NCI-H1048 (cell line): ENCODE measurements around the gene GPX5.

ENCODE experiments used
- DNase-seq: peaks from one replicate; lab custom pipeline; 2025; lab: John Stamatoyannopoulos, UW

The GPX5 gene

DNA sequence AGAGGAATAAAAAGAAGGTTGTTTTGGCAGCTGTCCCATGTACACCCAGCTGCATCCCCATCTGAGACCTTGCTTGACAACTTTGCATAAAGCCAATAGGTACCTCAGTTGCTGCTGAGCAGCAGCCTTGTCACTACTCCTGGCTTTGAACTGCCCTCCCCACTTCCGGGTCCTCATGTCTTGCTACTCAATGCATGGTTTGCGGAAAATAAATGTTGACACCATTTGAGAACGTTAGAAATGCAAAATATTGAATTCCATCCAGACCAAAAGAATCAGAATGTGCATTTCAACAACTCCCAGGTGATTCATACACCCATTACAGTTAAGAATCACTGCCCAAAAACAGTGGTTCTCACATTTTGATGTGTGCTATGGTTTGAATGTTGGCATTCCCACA, 32.9 kb downstream of the GPX5 start:
- no peak for DNase-seq

DNA sequence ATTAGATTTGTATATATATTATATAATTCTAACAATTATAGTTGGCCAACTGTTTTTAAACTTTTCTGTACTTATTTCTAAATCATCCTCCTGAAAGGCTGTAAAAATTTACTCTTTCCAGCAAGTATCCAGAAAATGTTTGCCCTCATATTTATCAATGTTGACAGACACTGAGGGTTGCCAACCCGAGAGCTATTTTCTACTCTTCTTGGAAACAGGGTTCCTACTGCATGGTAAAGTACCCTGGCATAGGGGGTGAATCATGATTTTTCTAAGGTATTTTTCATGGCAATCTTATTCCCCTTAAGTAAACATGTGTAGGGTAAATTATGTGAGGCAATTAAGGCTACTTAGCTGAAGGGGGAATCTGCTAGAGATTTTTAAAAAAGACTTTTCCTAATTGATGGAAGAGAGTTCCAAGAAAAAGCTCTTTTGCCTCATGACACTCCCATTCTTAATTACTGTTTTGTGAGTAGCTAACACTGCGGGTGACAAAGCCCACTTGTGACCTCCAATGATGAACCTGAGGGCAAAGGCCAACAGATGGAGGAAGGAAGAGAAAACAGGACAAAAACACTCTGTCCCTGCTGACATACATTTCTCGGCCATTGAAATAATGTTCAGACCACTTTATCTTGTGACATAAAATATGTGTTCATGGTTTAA, 37.9 kb downstream of the GPX5 start:
- DNase-seq, result no peak

DNA sequence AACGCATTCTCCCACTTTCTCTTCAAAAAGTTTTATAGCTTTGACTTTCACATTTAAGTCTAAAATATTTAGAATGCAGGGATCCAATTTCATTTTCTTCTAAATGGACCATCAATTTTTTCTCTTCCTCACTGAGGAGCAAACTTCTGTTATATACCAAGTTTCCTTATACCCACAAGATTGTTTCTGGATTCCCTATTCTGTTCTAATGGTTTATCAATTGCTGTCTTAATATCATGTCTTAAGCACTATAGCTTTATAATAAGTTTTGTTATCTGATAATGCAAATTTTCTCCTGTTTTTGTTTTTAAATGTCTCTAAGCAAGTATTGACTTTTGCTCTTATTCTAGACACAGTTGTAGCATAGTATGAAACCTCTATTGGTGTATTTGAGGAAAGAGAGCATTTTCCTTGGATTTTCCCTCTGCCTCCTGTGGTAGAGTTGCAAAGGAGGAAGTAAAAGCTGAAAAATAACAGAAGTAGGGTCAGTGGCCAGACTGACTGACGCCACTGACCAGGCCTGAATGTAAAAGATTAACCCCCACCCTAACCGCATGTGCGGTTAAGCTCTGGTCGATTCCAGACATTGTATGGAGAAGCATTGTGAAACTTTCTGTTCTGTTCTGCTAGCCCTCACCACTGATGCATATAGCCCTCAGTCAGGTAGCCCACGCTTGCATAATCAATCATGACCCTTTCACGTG, 40.3 kb downstream of the GPX5 start:
- no peak for DNase-seq

DNA sequence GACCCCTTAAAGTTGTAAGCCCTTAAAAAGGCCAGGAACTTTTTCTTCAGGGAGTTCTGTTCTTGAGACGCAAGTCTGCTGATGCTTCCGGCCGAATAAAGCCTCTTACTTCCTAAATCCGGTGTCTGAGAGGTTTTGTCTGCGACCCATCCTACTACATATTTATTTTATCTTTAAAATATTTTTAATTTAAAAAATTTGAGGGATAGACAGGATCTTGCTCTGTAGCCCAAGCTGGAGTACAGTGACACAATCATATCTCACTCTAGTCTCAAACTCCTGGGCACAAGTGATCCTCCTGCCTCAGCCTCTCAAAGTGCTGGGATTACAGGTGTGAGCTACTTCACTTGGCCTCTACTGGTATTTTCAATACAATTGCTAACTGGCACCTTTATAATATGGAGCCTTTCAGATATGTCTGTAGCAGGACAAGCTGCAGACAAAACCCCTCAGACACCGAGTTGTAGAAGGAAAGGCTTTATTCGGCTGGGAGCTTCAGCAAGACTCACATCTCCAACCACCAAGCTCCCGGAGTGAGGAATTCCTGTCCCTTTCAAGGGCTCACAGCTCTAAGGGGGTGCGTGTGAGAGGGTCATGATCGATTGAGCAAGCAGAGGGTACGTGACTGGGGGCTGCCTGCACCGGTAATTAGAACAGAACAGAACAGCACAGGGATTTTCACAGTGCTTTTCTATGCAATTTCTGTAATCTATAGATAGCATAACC, 41.0 kb downstream of the GPX5 start:
- no peak for DNase-seq

DNA sequence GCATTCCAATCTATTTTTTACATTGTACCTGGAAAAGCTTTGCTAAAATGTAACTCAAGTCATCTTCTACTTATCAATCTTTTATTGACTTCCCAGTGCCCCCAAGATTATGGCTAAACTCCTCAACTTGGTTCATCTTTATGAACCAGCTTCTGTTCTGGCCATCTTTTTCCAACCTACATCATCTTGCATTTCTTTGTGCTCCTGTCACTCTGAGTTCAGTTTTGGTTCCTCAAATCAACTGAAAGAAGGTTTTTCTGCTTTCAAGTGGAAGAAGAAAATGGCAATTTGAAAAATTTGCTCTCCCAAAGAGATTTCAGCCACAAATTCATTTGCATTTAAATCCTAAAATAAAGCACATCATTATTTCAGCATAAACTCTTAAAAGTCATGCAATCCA, 41.8 kb downstream of the GPX5 start:
- DNase-seq, result no peak

DNA sequence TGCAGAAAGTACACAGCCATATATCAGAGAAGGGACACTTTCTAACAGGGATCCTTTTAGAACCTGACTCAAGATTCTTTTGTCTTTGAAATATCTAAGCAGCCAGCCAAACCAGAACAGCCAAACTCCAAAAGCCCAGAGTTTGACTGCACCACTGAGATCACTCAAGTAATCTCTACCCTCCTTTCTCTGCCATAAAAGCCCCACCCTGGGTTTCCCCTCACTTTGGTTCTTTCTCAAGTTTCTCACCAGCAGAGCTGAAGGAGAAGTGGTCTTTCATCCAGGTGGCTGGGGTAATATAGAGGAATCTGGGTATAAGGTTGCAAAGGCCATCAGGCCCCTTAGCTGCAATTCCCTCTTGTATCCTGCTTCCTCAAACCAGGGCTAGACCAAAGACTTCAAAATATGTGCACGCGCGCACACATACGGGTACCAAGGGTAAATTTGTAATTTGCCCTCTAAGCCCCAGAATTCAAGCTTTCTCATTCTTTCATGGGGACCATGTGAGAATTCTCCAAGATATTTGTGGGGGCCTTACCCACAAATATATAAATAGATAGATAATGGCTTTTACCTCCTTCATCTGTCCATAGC, 42.9 kb downstream of the GPX5 start:
- no peak for DNase-seq

DNA sequence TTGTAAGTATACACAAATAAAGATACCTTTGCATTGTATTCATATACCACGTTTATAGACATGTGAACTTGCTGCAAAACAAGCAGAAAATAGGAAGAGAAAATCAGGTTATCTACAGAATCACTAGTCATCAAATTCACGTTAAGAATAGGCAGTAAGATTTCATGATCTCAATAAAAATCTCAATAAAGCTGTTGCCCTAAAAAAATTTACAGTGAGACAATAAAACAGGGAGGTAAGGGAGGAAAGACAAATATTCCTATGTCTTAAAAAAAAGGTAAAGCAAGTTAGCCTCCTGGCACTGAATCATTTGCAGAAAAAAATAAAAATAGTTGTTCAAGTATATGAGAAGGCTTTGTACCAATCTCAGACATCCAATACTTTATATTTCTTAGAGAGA, 44.1 kb downstream of the GPX5 start:
- no peak for DNase-seq

DNA sequence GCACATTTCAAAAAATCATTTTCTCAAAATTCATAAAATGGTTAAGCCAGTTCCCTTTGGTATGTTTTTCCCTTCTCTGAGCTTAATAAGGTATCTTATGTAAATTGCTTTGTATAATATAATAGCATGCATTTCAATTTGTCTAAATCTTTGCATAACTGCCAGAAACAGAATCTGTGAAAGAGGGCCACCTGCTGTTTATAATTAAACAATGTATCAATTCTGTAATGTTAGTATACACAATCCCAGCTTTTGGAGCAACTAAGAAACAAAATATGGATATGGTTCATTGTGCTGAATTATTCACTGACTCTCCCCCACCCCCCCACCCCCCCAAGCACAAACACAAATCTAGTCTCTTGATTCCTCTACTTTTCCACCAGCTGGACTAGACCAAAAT, 54.8 kb downstream of the GPX5 start:
- DNase-seq, result no peak

DNA sequence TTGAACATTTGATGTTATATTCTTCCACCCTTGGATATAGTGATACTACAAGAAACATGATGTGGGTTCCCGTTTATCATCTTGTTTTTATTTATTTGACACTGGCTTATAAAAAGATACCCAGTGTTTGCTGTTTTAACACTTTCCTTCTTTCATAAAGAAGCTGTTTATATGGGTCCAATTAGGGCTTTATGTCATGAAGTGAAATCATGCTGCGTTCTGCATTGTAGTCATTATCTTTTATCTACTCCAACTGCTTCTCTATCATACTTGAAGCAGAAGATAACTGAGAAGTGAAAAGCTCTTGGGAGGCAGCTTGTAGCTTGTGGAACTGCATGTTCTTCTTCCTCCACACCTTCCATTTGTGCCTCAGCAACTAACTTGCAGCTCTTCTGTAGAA, 57.8 kb downstream of the GPX5 start:
- no peak for DNase-seq
